LNCAP (cell line): ENCODE measurements around the gene SNRPD1.

Experiments
- CTCF ChIP-seq: fragments of 450-650 bp; IDR thresholded peaks from 2 replicates; pipeline ENCODE4 v1.5.1; 2017; ENCODE audit warnings: mild to moderate bottlenecking

Gene SNRPD1

DNA sequence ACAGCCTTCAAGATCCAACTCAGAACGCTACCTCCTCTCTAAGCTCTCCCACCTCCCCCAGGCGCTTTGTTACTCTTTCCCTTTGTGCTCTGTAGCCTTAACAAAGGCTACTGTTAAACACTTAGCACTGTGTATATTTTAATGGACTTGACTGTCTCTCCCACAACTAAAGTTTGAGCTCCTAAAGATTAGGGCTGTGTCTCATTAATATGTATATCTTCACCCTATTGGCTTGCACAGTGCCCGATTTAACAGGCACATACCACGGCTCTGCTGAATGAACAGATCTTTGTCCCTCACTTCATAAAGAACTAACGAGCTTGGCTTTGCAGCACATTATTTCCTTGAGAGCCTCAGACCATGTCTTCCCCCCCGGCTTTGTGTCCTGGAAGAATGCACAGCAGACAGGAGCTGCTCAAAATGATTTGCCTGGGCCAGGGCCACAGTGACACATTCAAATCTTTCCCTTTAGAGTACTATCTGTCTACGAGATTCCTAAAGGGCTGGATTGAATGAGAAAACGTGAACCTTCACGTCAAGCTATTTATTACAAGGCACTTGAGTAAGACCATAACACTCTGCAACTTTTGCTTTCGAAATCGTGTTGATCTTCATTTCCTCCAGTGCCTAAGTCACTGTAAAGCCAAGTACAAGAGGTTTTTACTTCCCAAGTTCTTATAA is 70.4 kb downstream of the SNRPD1 start:
- TF ChIP-seq CTCF: no peak
